GM18508 (cell line): Measurements from ENCODE around the gene BRSK2.

ENCODE experiments used
- ATAC-seq: cut with Tn5 transposase; IDR thresholded peaks from one replicate; pipeline ENCODE4 v1.9.1; 2021; ENCODE audit warnings: moderate number of reproducible peaks; ENCODE audit not compliant: insufficient read depth, unreplicated experiment

BRSK2 gene

DNA sequence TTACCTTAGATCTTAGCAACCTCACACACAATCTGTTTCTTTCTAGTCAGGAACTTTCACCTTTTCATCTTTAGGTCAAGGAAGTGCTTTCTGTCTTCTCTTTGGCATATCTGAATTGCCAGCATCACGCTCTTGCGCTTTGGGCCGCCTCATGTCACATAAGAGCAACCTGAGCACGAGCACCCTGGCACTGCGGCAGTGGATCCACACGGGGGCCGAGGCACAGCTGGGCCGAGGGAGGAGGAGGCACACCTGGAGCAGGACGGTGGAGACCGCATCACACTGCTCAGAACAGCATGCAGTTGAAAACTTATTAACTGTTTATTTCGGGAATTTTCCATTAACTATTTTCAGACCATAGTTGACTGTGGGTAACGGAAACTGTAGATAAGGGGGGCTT lies 86.1 kb downstream of the BRSK2 start:
- no peak for ATAC-seq

GRCh38 chr11:1476940-1477736 lies 87.4 kb downstream of the BRSK2 start:
- no peak for ATAC-seq

GRCh38 chr11:1478011-1478410 lies 88.3 kb downstream of the BRSK2 start:
- no peak for ATAC-seq

GRCh38 chr11:1478544-1478943 lies 88.8 kb downstream of the BRSK2 start:
- no peak for ATAC-seq

DNA sequence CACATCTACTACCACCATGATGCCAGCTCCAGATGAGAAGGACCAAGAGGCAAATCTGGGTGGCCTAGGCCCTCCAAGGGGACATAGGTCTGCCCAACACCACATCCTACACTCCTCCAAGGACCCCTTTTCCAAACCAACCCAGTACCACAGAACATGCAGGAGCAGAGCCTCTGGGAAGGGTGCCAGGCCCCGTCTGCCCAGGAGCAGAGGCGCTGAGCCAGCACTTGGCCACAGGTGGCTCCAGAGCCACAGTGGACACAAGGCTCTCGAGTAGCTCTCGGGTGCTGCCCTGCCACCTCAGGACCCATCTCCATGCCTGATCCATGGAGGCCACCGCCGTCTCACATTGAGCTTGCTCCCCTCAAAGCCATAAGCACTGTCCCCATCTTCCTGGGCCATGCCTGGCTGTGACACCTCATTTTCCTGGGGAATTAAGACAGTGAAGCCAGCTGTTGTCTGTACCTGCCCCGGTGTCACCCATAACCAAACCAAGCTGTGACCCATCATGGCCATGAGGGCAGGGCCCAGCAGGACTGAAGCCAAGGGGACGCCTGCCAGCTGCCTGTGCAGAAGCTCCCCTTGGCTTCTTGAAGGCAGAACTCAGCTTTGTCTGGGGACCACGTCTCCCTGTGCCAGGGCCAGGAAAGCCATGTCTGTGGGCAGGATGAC lies 89.4 kb downstream of the BRSK2 start:
- ATAC-seq, result no peak

- no peak for ATAC-seq
Observed at GRCh38 chr11:1479678-1480118, 90.0 kb downstream of the BRSK2 start.

DNA sequence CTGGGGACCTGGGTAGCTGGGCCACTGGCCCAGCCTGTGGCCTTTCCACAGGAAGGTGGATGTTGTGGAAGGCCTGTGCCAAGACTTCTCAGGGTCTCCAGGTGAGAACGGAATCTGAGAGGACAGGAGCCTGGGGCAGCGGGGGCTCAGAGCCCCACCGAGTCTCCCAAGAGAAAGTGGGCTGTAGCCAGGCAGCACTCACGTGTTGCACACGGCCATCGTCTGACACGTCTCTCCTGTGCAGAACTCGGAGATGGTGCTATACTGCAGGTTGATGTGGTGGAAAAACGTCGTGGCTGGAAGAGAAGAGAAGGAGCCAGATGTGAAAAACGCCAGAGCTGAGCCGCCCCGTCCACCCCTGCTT lies 90.4 kb downstream of the BRSK2 start:
- ATAC-seq, result no peak

- no peak for ATAC-seq
Observed at GRCh38 chr11:1480555-1481482, 91.1 kb downstream of the BRSK2 start.

DNA sequence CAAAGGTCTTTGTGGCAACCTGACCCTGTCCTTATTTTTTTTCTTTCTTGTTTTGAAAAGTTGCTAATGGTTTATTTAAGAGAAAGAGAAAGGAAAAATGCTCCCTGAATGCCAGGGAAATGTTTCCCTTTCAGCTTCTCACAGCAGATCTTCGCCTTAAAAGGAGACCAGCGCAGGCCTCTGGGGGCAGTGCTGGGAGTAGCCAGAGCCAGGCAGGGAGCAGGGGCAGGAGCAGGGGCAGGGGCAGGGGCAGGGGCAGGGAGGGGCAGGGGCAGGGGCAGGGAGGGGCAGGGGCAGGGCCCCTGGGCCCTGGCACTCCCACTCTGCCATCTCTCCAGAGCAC lies 91.7 kb downstream of the BRSK2 start:
- no peak for ATAC-seq

- no peak for ATAC-seq
Observed at GRCh38 chr11:1481861-1482441, 92.2 kb downstream of the BRSK2 start.

GRCh38 chr11:1482581-1483444 lies 93.1 kb downstream of the BRSK2 start:
- ATAC-seq, result no peak

DNA sequence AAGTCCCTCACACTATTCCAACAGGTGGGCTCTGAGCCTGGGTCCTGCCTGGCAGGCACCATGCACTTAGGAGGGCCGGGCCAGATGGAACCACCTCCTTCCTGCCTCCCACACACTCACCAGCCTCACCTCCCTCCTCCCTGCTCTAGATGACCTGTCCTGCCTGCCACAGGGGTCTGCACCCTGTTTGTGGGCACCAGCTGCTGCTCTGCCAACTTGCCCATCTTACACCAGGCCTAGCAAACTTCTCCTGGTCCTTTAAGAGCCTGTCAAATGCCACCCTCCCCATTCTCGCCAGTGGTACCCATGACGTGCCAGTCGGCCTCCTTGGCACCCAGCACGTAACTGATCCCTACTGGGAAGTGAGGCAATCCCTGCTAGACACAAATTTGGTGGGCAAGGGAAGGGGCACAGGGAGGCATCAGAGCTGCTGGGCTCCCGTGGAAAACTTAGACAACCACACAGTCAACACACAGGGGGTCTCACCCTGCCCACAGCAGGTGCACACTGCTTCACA lies 93.8 kb downstream of the BRSK2 start:
- no peak for ATAC-seq

DNA sequence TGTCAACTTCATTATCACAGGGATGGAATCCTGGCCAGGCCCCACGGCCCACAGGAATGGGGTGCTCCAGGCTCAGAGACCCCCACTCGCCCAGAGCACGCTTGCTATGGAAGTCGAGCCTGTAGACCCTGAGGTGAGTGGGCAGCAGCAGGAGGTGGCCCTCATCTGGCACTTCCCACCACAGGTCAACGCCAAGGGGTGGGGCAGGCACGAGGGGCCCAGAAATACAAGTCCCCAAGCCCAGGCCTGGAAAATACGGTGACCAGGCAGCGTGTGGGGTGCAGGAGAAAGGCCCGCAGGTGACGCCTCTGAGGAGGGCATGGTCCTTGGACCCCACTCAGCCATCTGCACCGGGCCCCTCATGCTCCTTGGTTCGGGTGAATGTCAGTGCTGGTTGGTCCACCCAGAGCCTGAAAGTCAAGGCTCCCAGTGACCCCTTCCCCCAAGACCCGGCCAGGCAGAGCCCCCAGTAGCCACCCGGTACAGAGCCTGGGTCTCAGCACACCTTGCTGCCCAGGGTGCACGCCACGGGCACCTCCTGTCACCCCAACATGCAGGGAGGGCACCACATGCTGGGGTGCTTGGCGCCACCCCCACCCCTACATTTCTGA lies 94.4 kb downstream of the BRSK2 start:
- ATAC-seq, result no peak

DNA sequence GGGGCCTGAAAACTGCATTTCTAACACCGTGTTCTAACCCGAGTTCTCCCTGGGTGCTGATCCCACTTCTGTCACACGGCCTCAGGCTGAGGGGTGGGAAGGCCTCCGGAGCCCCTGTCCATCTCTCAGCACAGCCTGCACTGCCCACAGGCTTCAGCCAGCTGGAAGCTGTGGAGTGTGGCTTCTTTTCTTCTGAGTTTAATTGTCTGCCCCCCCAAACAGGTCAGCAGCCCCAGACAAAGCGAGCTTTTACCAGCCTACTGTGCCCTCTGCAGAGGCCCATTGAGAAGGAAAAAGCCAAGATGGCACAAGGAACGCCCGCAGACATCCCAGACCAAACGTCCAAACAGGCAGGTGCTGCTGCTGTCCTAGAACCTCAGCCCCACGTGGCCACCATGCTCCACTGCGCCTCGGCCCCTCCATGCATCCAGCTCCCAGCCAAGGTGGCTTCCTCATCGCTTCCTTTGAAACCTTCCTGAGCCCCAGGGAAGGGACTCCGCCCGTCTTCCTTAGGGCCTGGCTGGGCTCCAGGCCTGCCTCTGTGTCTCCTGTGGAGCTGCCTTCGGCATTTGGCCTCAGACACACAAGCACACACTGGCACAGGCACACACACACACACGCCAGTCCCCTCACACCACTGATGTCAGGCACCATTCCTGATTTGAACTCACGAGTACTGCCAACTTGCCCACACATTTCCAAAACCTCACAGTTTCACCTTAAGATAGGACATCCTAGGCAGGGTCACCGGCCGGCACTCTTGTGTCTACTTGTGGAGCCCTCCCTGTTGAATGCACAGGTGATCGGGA lies 95.2 kb downstream of the BRSK2 start:
- ATAC-seq, result no peak

GRCh38 chr11:1485504-1485885 lies 95.8 kb downstream of the BRSK2 start:
- ATAC-seq, result no peak

GRCh38 chr11:1486054-1486825 lies 96.5 kb downstream of the BRSK2 start, which contains the start of gene MOB2:
TSS of gene MOB2 (minus strand) at chr11:1486779. CDS start at chr11:1486556, 223 bp downstream.
- ATAC-seq, result no peak

GRCh38 chr11:1487091-1487850 lies 97.5 kb downstream of the BRSK2 start:
- ATAC-seq, result no peak
